B cell (primary cell): ENCODE data around the gene KAT7.

ENCODE experiments used
- EZH2 ChIP-seq: IDR thresholded peaks from 2 replicates; pipeline ENCODE4 v1.6.1; 2012; ENCODE audit warnings: borderline replicate concordance, low read depth, mild to moderate bottlenecking, moderate library complexity, low read length; ENCODE audit not compliant: insufficient read depth, poor library complexity, severe bottlenecking
- TF ChIP-seq, protein P1 (sequence below): fragments of 200-600 bp; IDR thresholded peaks from one replicate; pipeline ENCODE4 v1.8.0; 2022; ENCODE audit warnings: antibody characterized with exemption, mild to moderate bottlenecking

GRCh38 chr17:49746791-49747490 is 41.5 kb upstream of the KAT7 start:
- TF ChIP-seq, protein P1, sequence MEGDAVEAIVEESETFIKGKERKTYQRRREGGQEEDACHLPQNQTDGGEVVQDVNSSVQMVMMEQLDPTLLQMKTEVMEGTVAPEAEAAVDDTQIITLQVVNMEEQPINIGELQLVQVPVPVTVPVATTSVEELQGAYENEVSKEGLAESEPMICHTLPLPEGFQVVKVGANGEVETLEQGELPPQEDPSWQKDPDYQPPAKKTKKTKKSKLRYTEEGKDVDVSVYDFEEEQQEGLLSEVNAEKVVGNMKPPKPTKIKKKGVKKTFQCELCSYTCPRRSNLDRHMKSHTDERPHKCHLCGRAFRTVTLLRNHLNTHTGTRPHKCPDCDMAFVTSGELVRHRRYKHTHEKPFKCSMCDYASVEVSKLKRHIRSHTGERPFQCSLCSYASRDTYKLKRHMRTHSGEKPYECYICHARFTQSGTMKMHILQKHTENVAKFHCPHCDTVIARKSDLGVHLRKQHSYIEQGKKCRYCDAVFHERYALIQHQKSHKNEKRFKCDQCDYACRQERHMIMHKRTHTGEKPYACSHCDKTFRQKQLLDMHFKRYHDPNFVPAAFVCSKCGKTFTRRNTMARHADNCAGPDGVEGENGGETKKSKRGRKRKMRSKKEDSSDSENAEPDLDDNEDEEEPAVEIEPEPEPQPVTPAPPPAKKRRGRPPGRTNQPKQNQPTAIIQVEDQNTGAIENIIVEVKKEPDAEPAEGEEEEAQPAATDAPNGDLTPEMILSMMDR = no peak
- no peak for TF ChIP-seq EZH2
